ENCODE data around the gene OR1F1. TPM values are rescaled to one million over a fixed set of nuclear protein-coding genes. Genes with fewer than 3 reads are reported as not detected.

OR1F1 gene
- total and polyA plus RNA-seq, 5 experiments from 2014 or later = not detected

- peak overlapping the region in 2 of 10 donors; percentile 31 to 53 for H3K4me3 Mint-ChIP-seq
- POLR2A ChIA-PET = interaction anchor here (0.6 to 2.7 kb wide), 5 partner anchors 11 to 594 kb away, joined by 3 to 10 read pairs (median 5); partner anchors contain the start of gene ZNF200
- H3K9me3 Mint-ChIP-seq = peaks cover 0 to 43% (median 18%) of the 10 kb centered on the region in 9 donors
Observed at GRCh38 chr16:3212567-3212966, 24.6 kb downstream of the OR1F1 start.

GRCh38 chr16:3214904-3215600 lies 27.0 kb downstream of the OR1F1 start:
- Mint-ChIP-seq H3K4me3 (peak overlapping the region; percentile 55 to 88 (median 80)), H3K27ac (peak overlapping the region; percentile 94 to 100 (median 99)), H3K36me3 (peaks cover 0 to 31% (median 28%) of the 10 kb centered on the region in 3 donors), H3K27me3 (no peaks in the 10 kb centered on the region), H3K4me1 (peaks cover 23 to 47% (median 42%) of the 10 kb centered on the region in 4 donors), H3K9me3 (peaks cover 0 to 55% (median 20%) of the 10 kb centered on the region in 9 donors)
- peak; percentile 88 to 92 for ATAC-seq
- DNase-seq = peak in 8 of 10 donors; percentile 34 to 89 (median 76)
- POLR2A ChIA-PET = interaction anchor here (0.7 to 3.7 kb wide), 16 partner anchors 9 to 286 kb away, joined by 3 to 25 read pairs (median 6); partner anchors contain the start of genes CLUAP1, OR1F1, ZNF174 and ZNF200

More at GRCh38 chr16:3212567-3212966, 24.6 kb downstream of the OR1F1 start:
- ATAC-seq (no peak), DNase-seq (no peak)
- Mint-ChIP-seq H3K4me1 (peaks cover 22 to 41% (median 40%) of the 10 kb centered on the region in 4 donors), H3K27ac (peak overlapping the region in 8 of 10 donors; percentile 50 to 94 (median 75)), H3K36me3 (peaks cover 0 to 27% (median 26%) of the 10 kb centered on the region in 3 donors), H3K27me3 (peaks cover 0 to 2% (median 0%) of the 10 kb centered on the region in 5 donors)

GRCh38 chr16:3215601-3216262 lies 27.7 kb downstream of the OR1F1 start:
- Mint-ChIP-seq H3K36me3 (peaks cover 0 to 31% (median 28%) of the 10 kb centered on the region in 3 donors), H3K9me3 (peaks cover 0 to 59% (median 20%) of the 10 kb centered on the region in 9 donors), H3K27ac (peak overlapping the region; percentile 94 to 100 (median 99)), H3K4me1 (peaks cover 22 to 47% (median 42%) of the 10 kb centered on the region in 4 donors), H3K4me3 (peak overlapping the region; percentile 55 to 88 (median 80)), H3K27me3 (no peaks in the 10 kb centered on the region)
- peak in 1 of 2 donors; percentile 11 for ATAC-seq
- POLR2A ChIA-PET = interaction anchor here (0.7 to 3.7 kb wide), 18 partner anchors 8 to 347 kb away, joined by 3 to 25 read pairs (median 6); partner anchors contain the start of genes CLUAP1, OR1F1, ZNF174 and ZNF200
- peak in 3 of 10 donors; percentile 10 to 36 (median 28) for DNase-seq

GRCh38 chr16:3216263-3216640 lies 28.2 kb downstream of the OR1F1 start:
- H3K4me1 Mint-ChIP-seq = peaks cover 22 to 47% (median 42%) of the 10 kb centered on the region in 4 donors
- H3K27ac Mint-ChIP-seq = peak overlapping the region; percentile 94 to 100 (median 99)
- peaks cover 0 to 64% (median 23%) of the 10 kb centered on the region in 9 donors for H3K9me3 Mint-ChIP-seq

GRCh38 chr16:3220839-3221238 lies 32.8 kb downstream of the OR1F1 start:
- peaks cover 33 to 60% (median 47%) of the 10 kb centered on the region in 3 donors for H3K36me3 Mint-ChIP-seq
- no peak overlapping the region for H3K4me3 Mint-ChIP-seq
- POLR2A ChIA-PET = interaction anchor here (0.9 to 2.0 kb wide), 2 partner anchors 12 to 14 kb away, joined by 5 to 6 read pairs; partner anchors contain the start of gene ZNF200
- peaks cover 13 to 82% (median 37%) of the 10 kb centered on the region in 9 donors for H3K9me3 Mint-ChIP-seq
- peak overlapping the region in 1 of 10 donors; percentile 56 for H3K27ac Mint-ChIP-seq
- H3K4me1 Mint-ChIP-seq = peaks cover 8 to 20% (median 15%) of the 10 kb centered on the region in 4 donors
- H3K27me3 Mint-ChIP-seq = no peaks in the 10 kb centered on the region
- no peak for DNase-seq
- no peak for ATAC-seq

More at GRCh38 chr16:3216263-3216640, 28.2 kb downstream of the OR1F1 start:
- Mint-ChIP-seq H3K27me3 (no peaks in the 10 kb centered on the region), H3K36me3 (peaks cover 0 to 33% (median 28%) of the 10 kb centered on the region in 3 donors), H3K4me3 (peak overlapping the region; percentile 55 to 88 (median 80))
- peak; percentile 22 to 38 for ATAC-seq
- POLR2A ChIA-PET = interaction anchor here (0.7 to 3.7 kb wide), 16 partner anchors 8 to 348 kb away, joined by 3 to 25 read pairs (median 6); partner anchors contain the start of genes CLUAP1, OR1F1, ZNF174 and ZNF200
- peak in 5 of 10 donors; percentile 29 to 54 (median 42) for DNase-seq

GRCh38 chr16:3223913-3224515 lies 36.0 kb downstream of the OR1F1 start:
- Mint-ChIP-seq H3K4me3 (no peak overlapping the region), H3K4me1 (no peaks in the 10 kb centered on the region), H3K27ac (no peak overlapping the region), H3K27me3 (no peaks in the 10 kb centered on the region), H3K36me3 (peaks cover 54 to 72% (median 59%) of the 10 kb centered on the region in 3 donors), H3K9me3 (peaks cover 13 to 82% (median 35%) of the 10 kb centered on the region in 9 donors)
- POLR2A ChIA-PET = interaction anchor here (1.0 to 1.6 kb wide), 3 partner anchors 8 to 12 kb away, joined by 3 to 8 read pairs (median 5); partner anchors contain the start of gene ZNF200
- DNase-seq = no peak
- no peak for ATAC-seq

GRCh38 chr16:3234543-3234856 lies 46.5 kb downstream of the OR1F1 start:
- POLR2A ChIA-PET = interaction anchor here (0.6 to 4.0 kb wide), 20 partner anchors 9 to 223 kb away, joined by 3 to 25 read pairs (median 5); partner anchors contain the start of genes NAA60, ZNF174, ZNF263 and ZNF597
- no peak for ATAC-seq
- peaks cover 24 to 40% (median 39%) of the 10 kb centered on the region in 3 donors for H3K36me3 Mint-ChIP-seq
- DNase-seq = peak in 1 of 10 donors; percentile 4
- H3K27me3 Mint-ChIP-seq = no peaks in the 10 kb centered on the region
- H3K9me3 Mint-ChIP-seq = peaks cover 0 to 17% (median 12%) of the 10 kb centered on the region in 9 donors
- H3K4me1 Mint-ChIP-seq = peaks cover 18 to 39% (median 34%) of the 10 kb centered on the region in 4 donors
- peak overlapping the region; percentile 90 to 99 (median 98) for H3K27ac Mint-ChIP-seq
- H3K4me3 Mint-ChIP-seq = peak overlapping the region; percentile 92 to 99 (median 95)

GRCh38 chr16:3234857-3235561 lies 47.0 kb downstream of the OR1F1 start, which contains the start of gene ZNF200:
Gene ZNF200, minus strand, starts transcription at chr16:3235158. Its CDS starts 1,403 bp downstream, at chr16:3233755.
- H3K27ac Mint-ChIP-seq = peak within 1 kb of the TSS; percentile 90 to 99 (median 98)
- DNase-seq = peak; percentile 85 to 99 (median 92)
- peaks cover 0 to 15% (median 10%) of the 10 kb centered on the region in 9 donors for H3K9me3 Mint-ChIP-seq
- peaks cover 22 to 35% (median 35%) of the 10 kb centered on the region in 3 donors for H3K36me3 Mint-ChIP-seq
- H3K27me3 Mint-ChIP-seq = peaks cover 0 to under 1% (median 0%) of the 10 kb centered on the region in 5 donors
- peak; percentile 92 to 94 for ATAC-seq
- H3K4me1 Mint-ChIP-seq = peaks cover 18 to 39% (median 34%) of the 10 kb centered on the region in 4 donors
- POLR2A ChIA-PET = interaction anchor here (0.6 to 4.0 kb wide), 23 partner anchors 9 to 222 kb away, joined by 3 to 25 read pairs (median 5); partner anchors contain the start of genes NAA60, ZNF174, ZNF263 and ZNF597
- H3K4me3 Mint-ChIP-seq = peak within 1 kb of the TSS; percentile 92 to 99 (median 95)

GRCh38 chr16:3235856-3236669 lies 48.1 kb downstream of the OR1F1 start:
- POLR2A ChIA-PET = interaction anchor here (0.6 to 4.0 kb wide), 19 partner anchors 10 to 221 kb away, joined by 3 to 25 read pairs (median 4); partner anchors contain the start of genes NAA60, ZNF213, ZNF263 and ZNF597
- no peak for ATAC-seq
- peak overlapping the region; percentile 48 to 92 (median 84) for H3K27ac Mint-ChIP-seq

GRCh38 chr16:3241761-3242160 lies 53.8 kb downstream of the OR1F1 start:
- DNase-seq (no peak), ATAC-seq (no peak)
- Mint-ChIP-seq H3K9me3 (peaks cover 0 to 3% (median 0%) of the 10 kb centered on the region in 9 donors), H3K4me3 (no peak overlapping the region), H3K36me3 (peaks cover 0 to 4% (median 2%) of the 10 kb centered on the region in 3 donors), H3K4me1 (peaks cover 0 to 3% (median 1%) of the 10 kb centered on the region in 4 donors), H3K27me3 (peaks cover 2 to 13% (median 4%) of the 10 kb centered on the region in 5 donors), H3K27ac (no peak overlapping the region)
- POLR2A ChIA-PET = interaction anchor here (0.6 to 0.7 kb wide), 3 partner anchors 8 to 331 kb away, joined by 3 to 5 read pairs (median 4); no protein-coding TSS in a partner anchor

More at GRCh38 chr16:3235856-3236669, 48.1 kb downstream of the OR1F1 start:
- Mint-ChIP-seq H3K36me3 (peaks cover 11 to 25% (median 24%) of the 10 kb centered on the region in 3 donors), H3K4me3 (peak overlapping the region; percentile 68 to 82 (median 76)), H3K4me1 (peaks cover 16 to 36% (median 34%) of the 10 kb centered on the region in 4 donors), H3K27me3 (peaks cover 0 to 2% (median 1%) of the 10 kb centered on the region in 5 donors), H3K9me3 (peaks cover 0 to 5% (median under 1%) of the 10 kb centered on the region in 9 donors)
- DNase-seq = peak in 8 of 10 donors; percentile 39 to 70 (median 48)
